K562 (cell line): ENCODE measurements around the gene SPRYD3. TPM values are rescaled to one million over a fixed set of nuclear protein-coding genes. Genes with fewer than 3 reads are reported as not detected.

Source experiments
- CHCHD3 ChIP-seq: fragments of 250-450 bp; sonication (Bioruptor Pico); IDR thresholded peaks from 2 replicates; pipeline ENCODE4 v2.1.2; 2022; ENCODE audit warnings: mild to moderate bottlenecking
- CSDE1 ChIP-seq, 2 experiments: fragments of 450-650 bp; IDR thresholded peaks; 2 replicates each; pipeline ENCODE4 v1.6.1; 2016; ENCODE audit warnings: mild to moderate bottlenecking in 1 of 2
- CXXC5 ChIP-seq: fragments of 250-450 bp; sonication (Bioruptor Pico); IDR thresholded peaks from 2 replicates; pipeline ENCODE4 v1.8.0; 2022; ENCODE audit warnings: inconsistent platforms, mild to moderate bottlenecking, moderate library complexity
- EGR1 ChIP-seq: fragments of 450-650 bp; conservative IDR thresholded peaks from 2 replicates; pipeline ENCODE4 v1.6.1; 2017; ENCODE audit warnings: mild to moderate bottlenecking
- EP400 ChIP-seq: fragments of 450-650 bp; IDR thresholded peaks from 2 replicates; pipeline ENCODE4 v1.6.1; 2017; ENCODE audit warnings: antibody characterized with exemption, mild to moderate bottlenecking, moderate library complexity
- EZH2 ChIP-seq: IDR thresholded peaks from 2 replicates; pipeline ENCODE4 v1.6.1; 2012; ENCODE audit warnings: low read depth, mild to moderate bottlenecking, inconsistent platforms, low read length, borderline replicate concordance
- HNRNPLL ChIP-seq: fragments of 200-400 bp; formaldehyde crosslinking; IDR thresholded peaks from 2 replicates; pipeline ENCODE4 v1.6.1; 2017; ENCODE audit warnings: low read length, low read depth, mild to moderate bottlenecking; ENCODE audit not compliant: poor library complexity, severe bottlenecking
- LARP7 ChIP-seq: fragments of 450-650 bp; IDR thresholded peaks from 2 replicates; pipeline ENCODE4 v1.6.1; 2016
- LCOR ChIP-seq: sonication (generic); formaldehyde crosslinking; IDR thresholded peaks from 2 replicates; pipeline ENCODE4 v1.8.0; 2022; ENCODE audit warnings: mild to moderate bottlenecking, missing genetic modification reagents
- NFRKB ChIP-seq: fragments of 450-650 bp; IDR thresholded peaks from 2 replicates; pipeline ENCODE4 v1.6.1; 2016; ENCODE audit warnings: low read depth
- ZNF134 ChIP-seq: fragments of 250-450 bp; sonication (Bioruptor Pico); conservative IDR thresholded peaks from 2 replicates; pipeline ENCODE4 v1.4.0; 2020
- ZNF212 ChIP-seq: fragments of 450-650 bp; formaldehyde crosslinking; IDR thresholded peaks from 2 replicates; pipeline ENCODE4 v1.4.0; 2020; ENCODE audit warnings: mild to moderate bottlenecking
- polyA plus RNA-seq, 8 experiments: library from polyadenylated mRNA; depleted of rRNA in 4 of 8; stranded (reverse) in 5 of 8; unstranded in 3 of 8; fragments of >200 nt; fragmentation: Nextera tagmentation in 2 of 8; fragmentation: Illumina TruSeq in 1 of 8; extraction: Ambion mirVana in 2 of 8; extraction: Trizol in 1 of 8; gene quantifications; 2 replicates each; pipeline versions ENCODE4 v1.2.1 to v1.2.3, GENCODE V29; 2011 to 2014; ENCODE audit warnings: inconsistent platforms in 1 of 8, missing spikeins in 1 of 8
- total RNA-seq, 7 experiments: library from RNA; depleted of rRNA in 6 of 7; stranded (reverse); fragments of >200 nt in 6 of 7; fragmentation: Illumina TruSeq in 2 of 7; extraction: Trizol in 2 of 7; gene quantifications; 2 replicates each; pipeline versions ENCODE4 v1.2.1 to v1.2.3, GENCODE V29; 2011 to 2021; ENCODE audit warnings: low replicate concordance in 1 of 7
- TF ChIP-seq, protein P1 (sequence below), 2 experiments: IDR thresholded peaks; 2 replicates each; pipeline ENCODE4 v1.6.1; 2011; ENCODE audit warnings: borderline replicate concordance in 1 of 2, control low read depth in 1 of 2, low read depth in 1 of 2, low read length in 1 of 2, mild to moderate bottlenecking in 1 of 2, mixed read lengths in 1 of 2, moderate library complexity in 1 of 2; ENCODE audit not compliant: insufficient read depth in 1 of 2, insufficient read length in 1 of 2, poor library complexity in 1 of 2, severe bottlenecking in 1 of 2; ENCODE audit errors: extremely low read depth in 1 of 2
- TF ChIP-seq, protein P2 (sequence below): fragments of 250-450 bp; sonication (Bioruptor Pico); IDR thresholded peaks from 2 replicates; pipeline ENCODE4 v1.9.0; 2021; ENCODE audit warnings: mild to moderate bottlenecking, inconsistent platforms
- TF ChIP-seq, protein P3 (sequence below): IDR thresholded peaks from 2 replicates; pipeline ENCODE4 v1.6.1; 2011; ENCODE audit not compliant: insufficient read length; ENCODE audit errors: extremely low read depth
- TF ChIP-seq, protein P4 (sequence below): sonication (generic); formaldehyde crosslinking; IDR thresholded peaks from 2 replicates; pipeline ENCODE4 v1.8.1; 2022; ENCODE audit warnings: missing genetic modification reagents
- TF ChIP-seq, protein P5 (sequence below): fragments of 250-450 bp; sonication (Bioruptor Pico); IDR thresholded peaks from 2 replicates; pipeline ENCODE4 v1.4.0; 2020
- TF ChIP-seq, protein P6 (sequence below): fragments of 250-450 bp; sonication (Bioruptor Pico); IDR thresholded peaks from 2 replicates; pipeline ENCODE4 v1.4.0; 2020; ENCODE audit warnings: borderline replicate concordance

Gene SPRYD3
- total and polyA plus RNA-seq, 9 of the 15 experiments (the other 6 are each of a cell fraction or from before 2014, with no cell fraction given), result 1.5 to 13.6 (median 7.6) TPM

DNA sequence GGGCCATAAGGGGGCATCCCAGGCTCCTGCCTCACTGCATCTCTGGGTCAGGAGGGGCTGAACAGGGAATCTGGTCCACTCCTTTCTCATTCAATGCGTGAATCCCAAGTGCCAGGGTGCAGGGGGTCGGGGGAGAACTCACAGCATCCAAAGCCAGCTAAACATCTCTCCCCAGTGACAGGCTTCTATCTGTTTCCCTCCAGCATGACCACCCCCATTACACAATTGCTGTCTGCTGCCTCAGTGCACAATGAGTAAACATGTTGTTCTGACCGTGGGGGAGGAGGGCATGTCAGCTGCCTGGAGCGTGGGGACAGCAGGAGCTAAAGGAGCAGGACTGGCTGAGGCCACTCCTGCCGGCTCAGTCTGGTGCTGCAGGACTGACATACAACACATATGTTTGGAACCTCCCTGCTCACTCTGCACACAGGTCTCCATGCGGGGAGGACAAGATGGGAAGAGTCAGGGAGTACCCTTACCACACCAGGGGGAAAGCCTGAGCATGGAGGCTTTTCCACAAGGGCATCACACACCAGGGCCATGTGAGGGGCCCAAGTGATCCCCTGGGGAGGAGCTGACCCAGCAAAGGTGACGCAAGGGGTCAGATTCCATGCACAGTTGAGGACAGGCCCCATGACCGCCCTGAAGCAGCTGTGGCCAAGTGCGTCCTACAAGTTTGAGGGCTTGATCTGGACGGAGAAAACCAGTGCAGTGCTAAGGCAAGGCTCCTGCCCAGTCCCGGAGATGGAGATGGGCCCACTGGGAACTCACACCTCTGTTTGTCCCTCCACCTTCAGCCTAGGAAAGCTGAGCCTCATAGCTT is 27.9 kb downstream of the SPRYD3 start (continued):
- TF ChIP-seq EZH2, result no peak
- no peak for TF ChIP-seq ZNF134 (CRISPR knock-in tag)
- TF ChIP-seq CXXC5 (CRISPR knock-in tag), result no peak
- TF ChIP-seq, protein P1, sequence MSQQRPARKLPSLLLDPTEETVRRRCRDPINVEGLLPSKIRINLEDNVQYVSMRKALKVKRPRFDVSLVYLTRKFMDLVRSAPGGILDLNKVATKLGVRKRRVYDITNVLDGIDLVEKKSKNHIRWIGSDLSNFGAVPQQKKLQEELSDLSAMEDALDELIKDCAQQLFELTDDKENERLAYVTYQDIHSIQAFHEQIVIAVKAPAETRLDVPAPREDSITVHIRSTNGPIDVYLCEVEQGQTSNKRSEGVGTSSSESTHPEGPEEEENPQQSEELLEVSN (IDR thresholded peaks at IDR 0.05; ENCODE audit: borderline replicate concordance in 1 of 2, extremely low read depth in 1 of 2, insufficient read depth in 1 of 2, insufficient read length in 1 of 2, low read depth in 1 of 2, low read length in 1 of 2, poor library complexity in 1 of 2, severe bottlenecking in 1 of 2), result no peak
- TF ChIP-seq LCOR (CRISPR knock-in tag), result no peak
- TF ChIP-seq, protein P2, sequence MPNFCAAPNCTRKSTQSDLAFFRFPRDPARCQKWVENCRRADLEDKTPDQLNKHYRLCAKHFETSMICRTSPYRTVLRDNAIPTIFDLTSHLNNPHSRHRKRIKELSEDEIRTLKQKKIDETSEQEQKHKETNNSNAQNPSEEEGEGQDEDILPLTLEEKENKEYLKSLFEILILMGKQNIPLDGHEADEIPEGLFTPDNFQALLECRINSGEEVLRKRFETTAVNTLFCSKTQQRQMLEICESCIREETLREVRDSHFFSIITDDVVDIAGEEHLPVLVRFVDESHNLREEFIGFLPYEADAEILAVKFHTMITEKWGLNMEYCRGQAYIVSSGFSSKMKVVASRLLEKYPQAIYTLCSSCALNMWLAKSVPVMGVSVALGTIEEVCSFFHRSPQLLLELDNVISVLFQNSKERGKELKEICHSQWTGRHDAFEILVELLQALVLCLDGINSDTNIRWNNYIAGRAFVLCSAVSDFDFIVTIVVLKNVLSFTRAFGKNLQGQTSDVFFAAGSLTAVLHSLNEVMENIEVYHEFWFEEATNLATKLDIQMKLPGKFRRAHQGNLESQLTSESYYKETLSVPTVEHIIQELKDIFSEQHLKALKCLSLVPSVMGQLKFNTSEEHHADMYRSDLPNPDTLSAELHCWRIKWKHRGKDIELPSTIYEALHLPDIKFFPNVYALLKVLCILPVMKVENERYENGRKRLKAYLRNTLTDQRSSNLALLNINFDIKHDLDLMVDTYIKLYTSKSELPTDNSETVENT (CRISPR knock-in tag), result no peak
- TF ChIP-seq, protein P3, sequence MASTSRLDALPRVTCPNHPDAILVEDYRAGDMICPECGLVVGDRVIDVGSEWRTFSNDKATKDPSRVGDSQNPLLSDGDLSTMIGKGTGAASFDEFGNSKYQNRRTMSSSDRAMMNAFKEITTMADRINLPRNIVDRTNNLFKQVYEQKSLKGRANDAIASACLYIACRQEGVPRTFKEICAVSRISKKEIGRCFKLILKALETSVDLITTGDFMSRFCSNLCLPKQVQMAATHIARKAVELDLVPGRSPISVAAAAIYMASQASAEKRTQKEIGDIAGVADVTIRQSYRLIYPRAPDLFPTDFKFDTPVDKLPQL, result no peak
- no peak for TF ChIP-seq ZNF212 (CRISPR knock-in tag)
- TF ChIP-seq CHCHD3 (CRISPR knock-in tag), result no peak
- TF ChIP-seq, protein P4, sequence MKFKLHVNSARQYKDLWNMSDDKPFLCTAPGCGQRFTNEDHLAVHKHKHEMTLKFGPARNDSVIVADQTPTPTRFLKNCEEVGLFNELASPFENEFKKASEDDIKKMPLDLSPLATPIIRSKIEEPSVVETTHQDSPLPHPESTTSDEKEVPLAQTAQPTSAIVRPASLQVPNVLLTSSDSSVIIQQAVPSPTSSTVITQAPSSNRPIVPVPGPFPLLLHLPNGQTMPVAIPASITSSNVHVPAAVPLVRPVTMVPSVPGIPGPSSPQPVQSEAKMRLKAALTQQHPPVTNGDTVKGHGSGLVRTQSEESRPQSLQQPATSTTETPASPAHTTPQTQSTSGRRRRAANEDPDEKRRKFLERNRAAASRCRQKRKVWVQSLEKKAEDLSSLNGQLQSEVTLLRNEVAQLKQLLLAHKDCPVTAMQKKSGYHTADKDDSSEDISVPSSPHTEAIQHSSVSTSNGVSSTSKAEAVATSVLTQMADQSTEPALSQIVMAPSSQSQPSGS, result no peak
- TF ChIP-seq HNRNPLL, result no peak
- TF ChIP-seq, protein P5, sequence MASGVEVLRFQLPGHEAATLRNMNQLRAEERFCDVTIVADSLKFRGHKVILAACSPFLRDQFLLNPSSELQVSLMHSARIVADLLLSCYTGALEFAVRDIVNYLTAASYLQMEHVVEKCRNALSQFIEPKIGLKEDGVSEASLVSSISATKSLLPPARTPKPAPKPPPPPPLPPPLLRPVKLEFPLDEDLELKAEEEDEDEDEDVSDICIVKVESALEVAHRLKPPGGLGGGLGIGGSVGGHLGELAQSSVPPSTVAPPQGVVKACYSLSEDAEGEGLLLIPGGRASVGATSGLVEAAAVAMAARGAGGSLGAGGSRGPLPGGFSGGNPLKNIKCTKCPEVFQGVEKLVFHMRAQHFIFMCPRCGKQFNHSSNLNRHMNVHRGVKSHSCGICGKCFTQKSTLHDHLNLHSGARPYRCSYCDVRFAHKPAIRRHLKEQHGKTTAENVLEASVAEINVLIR (CRISPR knock-in tag), result no peak
- no peak for TF ChIP-seq EP400
- no peak for TF ChIP-seq NFRKB
- TF ChIP-seq, protein P6, sequence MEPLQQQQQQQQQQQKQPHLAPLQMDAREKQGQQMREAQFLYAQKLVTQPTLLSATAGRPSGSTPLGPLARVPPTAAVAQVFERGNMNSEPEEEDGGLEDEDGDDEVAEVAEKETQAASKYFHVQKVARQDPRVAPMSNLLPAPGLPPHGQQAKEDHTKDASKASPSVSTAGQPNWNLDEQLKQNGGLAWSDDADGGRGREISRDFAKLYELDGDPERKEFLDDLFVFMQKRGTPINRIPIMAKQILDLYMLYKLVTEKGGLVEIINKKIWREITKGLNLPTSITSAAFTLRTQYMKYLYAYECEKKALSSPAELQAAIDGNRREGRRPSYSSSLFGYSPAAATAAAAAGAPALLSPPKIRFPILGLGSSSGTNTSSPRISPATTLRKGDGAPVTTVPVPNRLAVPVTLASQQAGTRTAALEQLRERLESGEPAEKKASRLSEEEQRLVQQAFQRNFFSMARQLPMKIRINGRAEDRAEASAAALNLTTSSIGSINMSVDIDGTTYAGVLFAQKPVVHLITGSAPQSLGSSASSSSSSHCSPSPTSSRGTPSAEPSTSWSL (CRISPR knock-in tag), result no peak
- TF ChIP-seq EGR1, result peak; percentile 44
- TF ChIP-seq CSDE1 (IDR thresholded peaks at IDR 0.05), result no peak
- TF ChIP-seq LARP7, result no peak
